HepG2 (cell line): ENCODE data around the gene NUBP2. TPM values are rescaled to one million over a fixed set of nuclear protein-coding genes. Genes with fewer than 3 reads are reported as not detected.

Experiments used
- ARID5B ChIP-seq: IDR thresholded peaks from 2 replicates; pipeline ENCODE4 v1.4.0; 2020; ENCODE audit warnings: mild to moderate bottlenecking, missing genetic modification reagents
- HBP1 ChIP-seq: IDR thresholded peaks from 2 replicates; pipeline ENCODE4 v1.6.1; 2016; ENCODE audit warnings: low read depth, control low read depth
- HOXD1 ChIP-seq: sonication (generic); formaldehyde crosslinking; IDR thresholded peaks from 2 replicates; pipeline ENCODE4 v1.5.0; 2020; ENCODE audit warnings: missing genetic modification reagents
- KDM4B ChIP-seq: sonication (generic); formaldehyde crosslinking; IDR thresholded peaks from 2 replicates; pipeline ENCODE4 v1.4.0; 2020; ENCODE audit warnings: missing genetic modification reagents
- RAD51 ChIP-seq: fragments of 450-650 bp; IDR thresholded peaks from 2 replicates; pipeline ENCODE4 v1.6.1; 2016; ENCODE audit warnings: borderline replicate concordance
- RCOR2 ChIP-seq: IDR thresholded peaks from 2 replicates; pipeline ENCODE4 v1.6.1; 2016; ENCODE audit warnings: missing biosample characterization, missing genetic modification reagents
- RORA ChIP-seq: sonication (generic); formaldehyde crosslinking; IDR thresholded peaks from 2 replicates; pipeline ENCODE4 v1.5.0; 2020; ENCODE audit warnings: mild to moderate bottlenecking, missing genetic modification reagents, moderate library complexity
- THAP9 ChIP-seq: sonication (generic); formaldehyde crosslinking; IDR thresholded peaks from 2 replicates; pipeline ENCODE4; 2020; ENCODE audit warnings: missing genetic modification reagents, mild to moderate bottlenecking, borderline replicate concordance
- TOPORS ChIP-seq: sonication (generic); formaldehyde crosslinking; IDR thresholded peaks from 2 replicates; pipeline ENCODE4 v1.8.0; 2023; ENCODE audit warnings: mild to moderate bottlenecking, missing genetic modification reagents
- ZFP90 ChIP-seq: sonication (generic); formaldehyde crosslinking; IDR thresholded peaks from 2 replicates; pipeline ENCODE4 v1.8.0; 2022; ENCODE audit warnings: missing genetic modification reagents, mild to moderate bottlenecking, inconsistent platforms, borderline replicate concordance
- polyA plus RNA-seq, 8 experiments: library from polyadenylated mRNA; depleted of rRNA in 3 of 8; stranded (reverse) in 7 of 8; unstranded in 1 of 8; fragments of >200 nt; fragmentation: Illumina TruSeq in 4 of 8; extraction: Trizol in 4 of 8; gene quantifications; 2 replicates each; pipeline versions ENCODE4 v1.2.1 to v1.2.3, GENCODE V29; 2011 to 2016; ENCODE audit warnings: low read depth in 4 of 8, missing spikeins in 1 of 8, mixed read lengths in 1 of 8; ENCODE audit not compliant: insufficient read depth in 1 of 8
- total RNA-seq, 5 experiments: library from RNA; depleted of rRNA; stranded (reverse); fragments of >200 nt; fragmentation: Illumina TruSeq; extraction: Trizol; gene quantifications; 2 replicates each; pipeline ENCODE4 v1.2.3, GENCODE V29; 2016; ENCODE audit warnings: low read depth in 1 of 5
- TF ChIP-seq, protein P1 (sequence below): sonication (generic); formaldehyde crosslinking; IDR thresholded peaks from 2 replicates; pipeline ENCODE4 v1.5.0; 2020; ENCODE audit warnings: mild to moderate bottlenecking, missing genetic modification reagents, borderline replicate concordance
- TF ChIP-seq, protein P2 (sequence below): sonication (generic); formaldehyde crosslinking; IDR thresholded peaks from 2 replicates; pipeline ENCODE4 v1.4.0; 2020; ENCODE audit warnings: mild to moderate bottlenecking, missing genetic modification reagents

Gene NUBP2
- total and polyA plus RNA-seq, 2 of the 13 experiments (the other 11 are each of a cell fraction or from before 2014, with no cell fraction given) = 25.7 to 61.5 TPM

DNA sequence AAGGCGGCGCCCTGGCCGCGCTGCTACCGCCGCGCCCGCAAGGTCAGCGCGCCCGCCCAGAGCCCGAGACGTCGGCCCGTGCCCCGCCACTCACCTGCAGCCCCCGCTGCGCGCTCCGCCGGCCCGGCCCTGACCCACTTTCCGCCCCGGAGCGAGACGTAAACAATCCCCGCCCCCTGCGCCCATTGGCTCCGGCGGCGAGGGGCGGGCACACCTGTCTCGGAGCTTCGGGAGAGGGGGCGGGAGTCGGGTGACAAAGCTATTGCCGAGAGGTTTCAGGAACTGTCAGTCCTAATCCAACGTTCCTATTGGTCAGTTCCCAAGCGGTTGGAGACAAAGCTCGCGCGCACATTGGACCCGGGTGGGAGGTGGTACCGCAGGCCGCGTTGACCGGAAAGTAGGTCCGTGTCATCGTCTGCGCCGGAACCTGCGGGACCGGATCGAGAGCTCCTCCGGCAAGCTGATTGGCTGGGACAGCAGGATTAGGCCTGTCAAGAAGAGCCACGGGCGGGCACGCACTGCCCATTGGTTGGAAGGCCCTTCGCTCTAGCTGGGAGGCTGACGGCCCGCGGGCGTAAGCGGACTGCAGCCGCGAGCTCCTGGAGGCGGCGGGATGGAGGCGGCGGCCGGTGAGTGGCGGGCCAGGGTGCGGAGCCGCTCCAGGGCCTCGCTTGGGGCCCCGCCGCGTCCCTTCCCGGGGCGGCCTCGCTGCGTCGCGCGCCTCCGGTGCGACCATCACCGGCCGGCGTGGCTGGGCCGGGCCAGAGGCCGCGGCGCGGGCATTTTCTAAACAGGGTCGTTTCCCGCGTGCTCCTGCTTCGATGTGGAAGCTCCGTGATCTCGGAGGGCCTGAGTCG is at the start of gene NUBP2, which contains the start of gene SPSB3 (continued):
- TF ChIP-seq, protein P1, sequence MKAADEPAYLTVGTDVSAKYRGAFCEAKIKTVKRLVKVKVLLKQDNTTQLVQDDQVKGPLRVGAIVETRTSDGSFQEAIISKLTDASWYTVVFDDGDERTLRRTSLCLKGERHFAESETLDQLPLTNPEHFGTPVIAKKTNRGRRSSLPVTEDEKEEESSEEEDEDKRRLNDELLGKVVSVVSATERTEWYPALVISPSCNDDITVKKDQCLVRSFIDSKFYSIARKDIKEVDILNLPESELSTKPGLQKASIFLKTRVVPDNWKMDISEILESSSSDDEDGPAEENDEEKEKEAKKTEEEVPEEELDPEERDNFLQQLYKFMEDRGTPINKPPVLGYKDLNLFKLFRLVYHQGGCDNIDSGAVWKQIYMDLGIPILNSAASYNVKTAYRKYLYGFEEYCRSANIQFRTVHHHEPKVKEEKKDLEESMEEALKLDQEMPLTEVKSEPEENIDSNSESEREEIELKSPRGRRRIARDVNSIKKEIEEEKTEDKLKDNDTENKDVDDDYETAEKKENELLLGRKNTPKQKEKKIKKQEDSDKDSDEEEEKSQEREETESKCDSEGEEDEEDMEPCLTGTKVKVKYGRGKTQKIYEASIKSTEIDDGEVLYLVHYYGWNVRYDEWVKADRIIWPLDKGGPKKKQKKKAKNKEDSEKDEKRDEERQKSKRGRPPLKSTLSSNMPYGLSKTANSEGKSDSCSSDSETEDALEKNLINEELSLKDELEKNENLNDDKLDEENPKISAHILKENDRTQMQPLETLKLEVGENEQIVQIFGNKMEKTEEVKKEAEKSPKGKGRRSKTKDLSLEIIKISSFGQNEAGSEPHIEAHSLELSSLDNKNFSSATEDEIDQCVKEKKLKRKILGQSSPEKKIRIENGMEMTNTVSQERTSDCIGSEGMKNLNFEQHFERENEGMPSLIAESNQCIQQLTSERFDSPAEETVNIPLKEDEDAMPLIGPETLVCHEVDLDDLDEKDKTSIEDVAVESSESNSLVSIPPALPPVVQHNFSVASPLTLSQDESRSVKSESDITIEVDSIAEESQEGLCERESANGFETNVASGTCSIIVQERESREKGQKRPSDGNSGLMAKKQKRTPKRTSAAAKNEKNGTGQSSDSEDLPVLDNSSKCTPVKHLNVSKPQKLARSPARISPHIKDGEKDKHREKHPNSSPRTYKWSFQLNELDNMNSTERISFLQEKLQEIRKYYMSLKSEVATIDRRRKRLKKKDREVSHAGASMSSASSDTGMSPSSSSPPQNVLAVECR (CRISPR knock-in tag) = peak; percentile 76
- TF ChIP-seq RAD51 (no peak), ARID5B (0 out of 2 replicates have a peak, but pooled peaks have one; percentile 20), HOXD1 (CRISPR knock-in tag) (no peak), RCOR2 (no peak), RORA (CRISPR knock-in tag) (peak; percentile 29; the same call in 1 of the 2 replicates), HBP1 (CRISPR knock-in tag) (peak; percentile 67; the same call in 1 of the 2 replicates), KDM4B (CRISPR knock-in tag) (no peak), ZFP90 (CRISPR knock-in tag) (no peak), THAP9 (peak; percentile 32; the same call in 1 of the 2 replicates), TOPORS (CRISPR knock-in tag) (peak; percentile 7; the same call in 1 of the 2 replicates)
- TF ChIP-seq, protein P2, sequence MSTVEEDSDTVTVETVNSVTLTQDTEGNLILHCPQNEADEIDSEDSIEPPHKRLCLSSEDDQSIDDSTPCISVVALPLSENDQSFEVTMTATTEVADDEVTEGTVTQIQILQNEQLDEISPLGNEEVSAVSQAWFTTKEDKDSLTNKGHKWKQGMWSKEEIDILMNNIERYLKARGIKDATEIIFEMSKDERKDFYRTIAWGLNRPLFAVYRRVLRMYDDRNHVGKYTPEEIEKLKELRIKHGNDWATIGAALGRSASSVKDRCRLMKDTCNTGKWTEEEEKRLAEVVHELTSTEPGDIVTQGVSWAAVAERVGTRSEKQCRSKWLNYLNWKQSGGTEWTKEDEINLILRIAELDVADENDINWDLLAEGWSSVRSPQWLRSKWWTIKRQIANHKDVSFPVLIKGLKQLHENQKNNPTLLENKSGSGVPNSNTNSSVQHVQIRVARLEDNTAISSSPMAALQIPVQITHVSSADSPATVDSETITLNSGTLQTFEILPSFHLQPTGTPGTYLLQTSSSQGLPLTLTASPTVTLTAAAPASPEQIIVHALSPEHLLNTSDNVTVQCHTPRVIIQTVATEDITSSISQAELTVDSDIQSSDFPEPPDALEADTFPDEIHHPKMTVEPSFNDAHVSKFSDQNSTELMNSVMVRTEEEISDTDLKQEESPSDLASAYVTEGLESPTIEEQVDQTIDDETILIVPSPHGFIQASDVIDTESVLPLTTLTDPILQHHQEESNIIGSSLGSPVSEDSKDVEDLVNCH (CRISPR knock-in tag) = no peak
